ENCODE measurements around the gene GPC1.

DNA sequence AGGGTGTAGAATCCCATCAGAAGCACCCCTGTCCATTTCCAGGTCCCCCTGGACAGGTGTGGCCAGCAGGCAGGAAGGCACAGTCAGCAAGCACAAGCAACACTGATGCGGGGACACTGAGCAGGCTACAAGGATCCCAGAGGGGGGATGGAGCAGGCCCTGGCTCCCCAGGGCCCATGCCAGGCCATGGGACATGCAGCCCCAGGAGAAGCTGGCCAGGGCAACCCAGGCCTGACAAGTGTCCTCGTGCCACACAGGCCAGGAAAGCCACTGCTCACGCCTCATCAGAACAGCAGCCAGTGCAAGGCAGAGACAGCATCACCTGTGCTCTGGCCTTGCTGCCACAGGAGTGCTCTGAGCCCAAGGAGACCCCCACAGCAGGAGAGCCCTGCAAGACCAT, 14.1 kb upstream of the GPC1 start:
- TF ChIP-seq, protein P1, sequence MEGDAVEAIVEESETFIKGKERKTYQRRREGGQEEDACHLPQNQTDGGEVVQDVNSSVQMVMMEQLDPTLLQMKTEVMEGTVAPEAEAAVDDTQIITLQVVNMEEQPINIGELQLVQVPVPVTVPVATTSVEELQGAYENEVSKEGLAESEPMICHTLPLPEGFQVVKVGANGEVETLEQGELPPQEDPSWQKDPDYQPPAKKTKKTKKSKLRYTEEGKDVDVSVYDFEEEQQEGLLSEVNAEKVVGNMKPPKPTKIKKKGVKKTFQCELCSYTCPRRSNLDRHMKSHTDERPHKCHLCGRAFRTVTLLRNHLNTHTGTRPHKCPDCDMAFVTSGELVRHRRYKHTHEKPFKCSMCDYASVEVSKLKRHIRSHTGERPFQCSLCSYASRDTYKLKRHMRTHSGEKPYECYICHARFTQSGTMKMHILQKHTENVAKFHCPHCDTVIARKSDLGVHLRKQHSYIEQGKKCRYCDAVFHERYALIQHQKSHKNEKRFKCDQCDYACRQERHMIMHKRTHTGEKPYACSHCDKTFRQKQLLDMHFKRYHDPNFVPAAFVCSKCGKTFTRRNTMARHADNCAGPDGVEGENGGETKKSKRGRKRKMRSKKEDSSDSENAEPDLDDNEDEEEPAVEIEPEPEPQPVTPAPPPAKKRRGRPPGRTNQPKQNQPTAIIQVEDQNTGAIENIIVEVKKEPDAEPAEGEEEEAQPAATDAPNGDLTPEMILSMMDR (IDR thresholded peaks at IDR 0.05), result no peak
- TF ChIP-seq EZH2 (IDR thresholded peaks at IDR 0.05) (no peak), EZH2phosphoT487 (IDR thresholded peaks at IDR 0.05) (no peak)

Measured in neural progenitor cell (in vitro differentiated cells).